Fibroblast of the aortic adventitia (primary cell): ENCODE results near the gene SNX27. TPM values are rescaled to one million over a fixed set of nuclear protein-coding genes. Genes with fewer than 3 reads are reported as not detected.
"Not testable (repeated sequence)": the region's sequence is repeated elsewhere in the genome, so short reads cannot be mapped to it uniquely, and the experiment has no call there.

Source experiments
- DNase-seq: peaks from one replicate; pipeline ENCODE4 v3.0.0-alpha.2; 2010; ENCODE audit warnings: low read depth
- H3K4me3 ChIP-seq: 2 replicates; pipeline ENCODE4 v1.5.1; 2011; ENCODE audit warnings: low read depth, mild to moderate bottlenecking, control low read depth, low read length, moderate library complexity
- total RNA-seq: library from RNA; depleted of rRNA; stranded (reverse); fragments of >200 nt; gene quantifications from 2 replicates; pipeline ENCODE4 v1.2.3, GENCODE V29; 2012; ENCODE audit warnings: low replicate concordance
- TF ChIP-seq, protein P1 (sequence below): IDR thresholded peaks from 2 replicates; pipeline ENCODE4 v1.5.1; 2011; ENCODE audit warnings: mild to moderate bottlenecking, low read length, control low read depth, inconsistent platforms; ENCODE audit not compliant: insufficient read depth

Gene SNX27
- total RNA-seq, 1 donor = 28.6 TPM

GRCh38 chr1:151681923-151682322 is 70.1 kb downstream of the SNX27 start:
- DNase-seq = no peak
- no peak overlapping the region for H3K4me3 ChIP-seq
- TF ChIP-seq, protein P1, sequence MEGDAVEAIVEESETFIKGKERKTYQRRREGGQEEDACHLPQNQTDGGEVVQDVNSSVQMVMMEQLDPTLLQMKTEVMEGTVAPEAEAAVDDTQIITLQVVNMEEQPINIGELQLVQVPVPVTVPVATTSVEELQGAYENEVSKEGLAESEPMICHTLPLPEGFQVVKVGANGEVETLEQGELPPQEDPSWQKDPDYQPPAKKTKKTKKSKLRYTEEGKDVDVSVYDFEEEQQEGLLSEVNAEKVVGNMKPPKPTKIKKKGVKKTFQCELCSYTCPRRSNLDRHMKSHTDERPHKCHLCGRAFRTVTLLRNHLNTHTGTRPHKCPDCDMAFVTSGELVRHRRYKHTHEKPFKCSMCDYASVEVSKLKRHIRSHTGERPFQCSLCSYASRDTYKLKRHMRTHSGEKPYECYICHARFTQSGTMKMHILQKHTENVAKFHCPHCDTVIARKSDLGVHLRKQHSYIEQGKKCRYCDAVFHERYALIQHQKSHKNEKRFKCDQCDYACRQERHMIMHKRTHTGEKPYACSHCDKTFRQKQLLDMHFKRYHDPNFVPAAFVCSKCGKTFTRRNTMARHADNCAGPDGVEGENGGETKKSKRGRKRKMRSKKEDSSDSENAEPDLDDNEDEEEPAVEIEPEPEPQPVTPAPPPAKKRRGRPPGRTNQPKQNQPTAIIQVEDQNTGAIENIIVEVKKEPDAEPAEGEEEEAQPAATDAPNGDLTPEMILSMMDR = no peak

DNA sequence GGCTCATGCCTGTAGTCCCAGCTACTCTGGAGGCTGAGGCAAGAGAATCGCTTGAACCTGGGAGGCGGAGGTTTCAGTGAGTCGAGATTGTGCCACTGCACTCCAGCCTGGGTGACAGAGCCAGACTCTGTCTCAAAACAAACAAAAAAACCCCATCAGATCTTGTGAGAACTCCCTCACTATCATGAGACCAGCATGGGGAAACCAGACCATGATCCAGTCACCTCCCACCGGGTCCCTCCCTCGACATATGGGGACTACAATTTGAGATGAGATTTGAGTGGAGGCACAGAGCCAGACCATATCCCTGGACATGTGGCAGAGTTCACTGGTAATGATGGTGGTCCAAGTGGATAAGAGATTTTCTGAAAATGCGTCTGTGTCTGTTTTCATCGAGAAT is 71.1 kb downstream of the SNX27 start:
- H3K4me3 ChIP-seq = not testable (repeated sequence)

GRCh38 chr1:151684128-151684527 is 72.3 kb downstream of the SNX27 start:
- TF ChIP-seq, protein P1 = no peak
- H3K4me3 ChIP-seq = no peak overlapping the region
- no peak for DNase-seq

More for the DNA sequence above, 71.1 kb downstream of the SNX27 start:
- DNase-seq = not testable (repeated sequence)

GRCh38 chr1:151686561-151686960 is 74.7 kb downstream of the SNX27 start:
- TF ChIP-seq, protein P1 = no peak
- DNase-seq = no peak
- H3K4me3 ChIP-seq = no peak overlapping the region

GRCh38 chr1:151689494-151689893 is 77.6 kb downstream of the SNX27 start:
- TF ChIP-seq, protein P1 = no peak
- DNase-seq = no peak

GRCh38 chr1:151692226-151692625 is 80.4 kb downstream of the SNX27 start:
- no peak overlapping the region for H3K4me3 ChIP-seq
- no peak for DNase-seq
- TF ChIP-seq, protein P1 = no peak

More at GRCh38 chr1:151689494-151689893, 77.6 kb downstream of the SNX27 start:
- H3K4me3 ChIP-seq = no peak overlapping the region

- TF ChIP-seq, protein P1 = peak; percentile 84
- DNase-seq = peak; percentile 59
- no peak overlapping the region for H3K4me3 ChIP-seq
Measured at GRCh38 chr1:151693057-151693651, 81.3 kb downstream of the SNX27 start.
